ENCODE results near the gene CHRNA3.

The CHRNA3 gene

GRCh38 chr15:78620527-78621421 lies at the start of gene CHRNA3:
CHRNA3 (minus strand) TSS chr15:78620996; CDS start chr15:78620794, 202 bp downstream.
- peak; percentile 77 for DNase-seq (ENCODE audit: low spot score)

- no peak for DNase-seq (ENCODE audit: low spot score)
Measured at GRCh38 chr15:78668987-78669386, 48.2 kb upstream of the CHRNA3 start.

- DNase-seq (ENCODE audit: low spot score) = no peak
Measured at GRCh38 chr15:78667578-78668236, 46.9 kb upstream of the CHRNA3 start.

GRCh38 chr15:78666010-78666409 lies 45.2 kb upstream of the CHRNA3 start:
- no peak for DNase-seq (ENCODE audit: low spot score)

GRCh38 chr15:78663703-78664102 lies 42.9 kb upstream of the CHRNA3 start:
- DNase-seq (ENCODE audit: low spot score) = no peak

- DNase-seq (ENCODE audit: low spot score) = no peak
Measured at GRCh38 chr15:78662028-78662427, 41.2 kb upstream of the CHRNA3 start.

- no peak for DNase-seq (ENCODE audit: low spot score)
Measured at GRCh38 chr15:78661001-78661400, 40.2 kb upstream of the CHRNA3 start.

- DNase-seq (ENCODE audit: low spot score) = no peak
Measured at GRCh38 chr15:78660584-78660983, 39.8 kb upstream of the CHRNA3 start.

GRCh38 chr15:78658823-78659222 lies 38.0 kb upstream of the CHRNA3 start:
- no peak for DNase-seq (ENCODE audit: low spot score)

- DNase-seq (ENCODE audit: low spot score) = no peak
Measured at GRCh38 chr15:78654272-78654671, 33.5 kb upstream of the CHRNA3 start.

GRCh38 chr15:78651930-78652615 lies 31.3 kb upstream of the CHRNA3 start:
- DNase-seq (ENCODE audit: low spot score) = no peak

GRCh38 chr15:78651007-78651406 lies 30.2 kb upstream of the CHRNA3 start:
- no peak for DNase-seq (ENCODE audit: low spot score)

- DNase-seq (ENCODE audit: low spot score) = no peak
Measured at GRCh38 chr15:78650022-78650421, 29.2 kb upstream of the CHRNA3 start.

- no peak for DNase-seq (ENCODE audit: low spot score)
Measured at GRCh38 chr15:78645009-78645408, 24.2 kb upstream of the CHRNA3 start.

GRCh38 chr15:78642331-78642730 lies 21.5 kb upstream of the CHRNA3 start:
- no peak for DNase-seq (ENCODE audit: low spot score)

- no peak for DNase-seq (ENCODE audit: low spot score)
Measured at GRCh38 chr15:78641749-78642275, 21.0 kb upstream of the CHRNA3 start.

- peak; percentile 88 for DNase-seq (ENCODE audit: low spot score)
Measured at GRCh38 chr15:78641102-78641748, 20.4 kb upstream of the CHRNA3 start, which contains the start of gene CHRNB4. CHRNB4 (minus strand) TSS chr15:78641210; CDS start chr15:78641133, 77 bp downstream.

- peak; percentile 78 for DNase-seq (ENCODE audit: low spot score)
Measured at GRCh38 chr15:78640527-78641101, 19.8 kb upstream of the CHRNA3 start.

- DNase-seq (ENCODE audit: low spot score) = peak; percentile 86
Measured at GRCh38 chr15:78638658-78639314, 18.0 kb upstream of the CHRNA3 start.

- no peak for DNase-seq (ENCODE audit: low spot score)
Measured at GRCh38 chr15:78637776-78638435, 17.1 kb upstream of the CHRNA3 start.
